Upper lobe of left lung (tissue), 6 donors: ENCODE data around the gene FTO. TPM values are rescaled to one million over a fixed set of nuclear protein-coding genes. Genes with fewer than 3 reads are reported as not detected.

Source experiments
- ATAC-seq, 2 donors: fragments of 200-7000 bp; cut with Tn5 transposase; one replicate each; pipeline ENCODE4 v1.9.1; 2022; ENCODE audit warnings: mild to moderate bottlenecking in 2 of 2, moderate library complexity in 2 of 2; ENCODE audit not compliant: low FRiP score in 2 of 2
- DNase-seq, 2 donors: peaks; one replicate each; pipeline ENCODE4 v3.0.0-alpha.2; 2019 to 2020
- H3K27ac ChIP-seq, 4 donors: fragments of 200-600 bp; sonication (generic); one replicate each; pipeline ENCODE4 v1.5.1; 2016 to 2019
- H3K27me3 ChIP-seq, 4 donors: fragments of 200-600 bp; sonication (generic); one replicate each; pipeline ENCODE4 v1.5.1; 2017 to 2019
- H3K36me3 ChIP-seq, 4 donors: fragments of 200-600 bp; sonication (generic); one replicate each; pipeline ENCODE4 v1.5.1; 2016 to 2019
- H3K4me1 ChIP-seq, 4 donors: fragments of 200-600 bp; sonication (generic); one replicate each; pipeline ENCODE4 v1.5.1; 2018 to 2019
- H3K4me3 ChIP-seq, 4 donors: fragments of 200-600 bp; sonication (generic); one replicate each; pipeline ENCODE4 v1.5.1; 2017 to 2019; ENCODE audit warnings: mild to moderate bottlenecking in 2 of 4, moderate library complexity in 1 of 4
- H3K9me3 ChIP-seq, 4 donors: fragments of 200-600 bp; sonication (generic); one replicate each; pipeline ENCODE4 v1.5.1; 2018 to 2019
- EP300 ChIP-seq, 4 donors: sonication (generic); formaldehyde crosslinking; IDR thresholded peaks; one replicate each; pipeline ENCODE4 v1.5.1; 2017; ENCODE audit warnings: antibody characterized with exemption in 4 of 4, control low read depth in 2 of 4
- POLR2A ChIP-seq, 4 donors: fragments of 450-650 bp; IDR thresholded peaks; one replicate each; pipeline ENCODE4 v1.5.1; 2016 to 2017; ENCODE audit warnings: antibody characterized with exemption in 4 of 4, mild to moderate bottlenecking in 2 of 4
- POLR2AphosphoS5 ChIP-seq, 2 donors: sonication (generic); formaldehyde crosslinking; IDR thresholded peaks; one replicate each; pipeline ENCODE4 v1.5.1; 2017; ENCODE audit warnings: antibody characterized with exemption in 2 of 2
- WGBS, 2 donors: methylation state at CpG; one replicate each; pipeline ENCODE4 v1.1.5; 2017 to 2018; 5-methylcytosine and 5-hydroxymethylcytosine counted together
- total RNA-seq, 6 donors: library from RNA; depleted of rRNA in 4 of 6; stranded (reverse); fragments of >200 nt in 4 of 6; gene quantifications; one replicate each; pipeline versions ENCODE4 v1.1.0 to v1.2.1, GENCODE V29; 2016 to 2021
- TF ChIP-seq, protein P1 (sequence below), 6 experiments: fragments of 450-650 bp in 4 of 6; fragments of 200-600 bp in 2 of 6; sonication (generic) in 2 of 6; IDR thresholded peaks; one replicate each; pipeline ENCODE4 v1.5.1; 2016 to 2019; ENCODE audit warnings: antibody characterized with exemption in 6 of 6
- donor health status: DM: no; HTN: no; CAD: no; lungs with moderate emphysema.
- donor health status: DM: no; HTN: yes; CAD: no; lungs with severe emphysema.

FTO gene
- total RNA-seq, 6 donors from 2014 or later, result 62.9 to 114 (median 75.4) TPM

DNA sequence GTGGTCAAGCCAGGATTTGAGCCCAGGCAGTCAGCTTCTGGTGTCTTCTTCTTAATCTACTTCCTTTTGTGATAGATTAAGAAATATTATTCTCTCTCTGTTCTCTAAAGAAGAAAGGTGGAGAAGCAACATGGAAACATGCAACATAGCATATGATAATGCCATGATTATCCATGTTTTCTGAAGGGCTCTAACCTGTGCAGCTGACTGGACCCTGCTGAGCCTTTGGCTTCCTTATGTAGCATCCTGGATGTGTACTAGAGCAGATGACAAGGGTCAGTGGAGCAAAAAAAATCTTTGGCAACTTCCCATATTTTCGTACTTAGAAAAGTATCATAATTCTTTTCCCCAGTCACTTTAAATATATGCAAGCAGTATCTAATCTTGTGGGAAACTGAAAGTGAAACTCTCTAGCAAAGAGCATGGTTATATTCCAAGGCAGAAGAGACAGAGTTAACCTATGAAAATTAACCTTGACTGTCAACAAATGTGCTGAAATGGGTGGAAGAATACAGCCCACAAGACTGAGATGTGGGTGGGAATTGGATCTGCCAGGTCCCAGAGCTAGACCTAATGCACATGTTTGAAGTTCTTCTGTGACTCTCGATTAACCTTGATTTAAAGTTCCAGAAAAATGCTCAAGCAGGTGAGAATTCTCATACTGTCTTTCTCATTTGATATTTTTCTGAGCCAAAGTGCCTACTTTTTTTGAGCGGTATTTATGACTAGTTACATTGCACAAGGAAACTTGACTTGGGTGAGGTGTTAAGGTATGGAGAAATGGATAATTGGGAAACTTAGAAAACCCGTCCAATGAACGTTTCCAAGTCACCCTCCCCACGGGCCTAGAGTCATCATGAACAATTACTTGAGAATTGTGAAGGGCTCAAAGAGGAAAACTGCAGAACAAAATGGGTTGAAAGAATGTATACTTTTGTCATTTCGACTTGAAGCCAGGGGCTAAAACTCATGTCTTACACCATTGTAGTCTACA lies 248.6 kb downstream of the FTO start:
- ATAC-seq, result peak in 1 of 2 donors; percentile 35
- Histone ChIP-seq H3K36me3 (peaks cover 0 to 3% (median 0%) of the 10 kb centered on the region in 4 donors), H3K27ac (peak overlapping the region in 1 of 4 donors; percentile 21), H3K27me3 (no peaks in the 10 kb centered on the region), H3K4me3 (peak overlapping the region in 1 of 4 donors; percentile 12), H3K9me3 (no peaks in the 10 kb centered on the region), H3K4me1 (peaks cover 4 to 15% (median 11%) of the 10 kb centered on the region in 4 donors)
- no peak for DNase-seq
- TF ChIP-seq EP300 (IDR thresholded peaks at IDR 0.05) (no peak), POLR2A (IDR thresholded peaks at IDR 0.05) (no peak), POLR2AphosphoS5 (IDR thresholded peaks at IDR 0.05) (no peak)
- TF ChIP-seq, protein P1, sequence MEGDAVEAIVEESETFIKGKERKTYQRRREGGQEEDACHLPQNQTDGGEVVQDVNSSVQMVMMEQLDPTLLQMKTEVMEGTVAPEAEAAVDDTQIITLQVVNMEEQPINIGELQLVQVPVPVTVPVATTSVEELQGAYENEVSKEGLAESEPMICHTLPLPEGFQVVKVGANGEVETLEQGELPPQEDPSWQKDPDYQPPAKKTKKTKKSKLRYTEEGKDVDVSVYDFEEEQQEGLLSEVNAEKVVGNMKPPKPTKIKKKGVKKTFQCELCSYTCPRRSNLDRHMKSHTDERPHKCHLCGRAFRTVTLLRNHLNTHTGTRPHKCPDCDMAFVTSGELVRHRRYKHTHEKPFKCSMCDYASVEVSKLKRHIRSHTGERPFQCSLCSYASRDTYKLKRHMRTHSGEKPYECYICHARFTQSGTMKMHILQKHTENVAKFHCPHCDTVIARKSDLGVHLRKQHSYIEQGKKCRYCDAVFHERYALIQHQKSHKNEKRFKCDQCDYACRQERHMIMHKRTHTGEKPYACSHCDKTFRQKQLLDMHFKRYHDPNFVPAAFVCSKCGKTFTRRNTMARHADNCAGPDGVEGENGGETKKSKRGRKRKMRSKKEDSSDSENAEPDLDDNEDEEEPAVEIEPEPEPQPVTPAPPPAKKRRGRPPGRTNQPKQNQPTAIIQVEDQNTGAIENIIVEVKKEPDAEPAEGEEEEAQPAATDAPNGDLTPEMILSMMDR (IDR thresholded peaks at IDR 0.05), result no peak
- WGBS, 2 donors, result 63 to 75% methylated on average over 7 of the region's 7 CpGs

DNA sequence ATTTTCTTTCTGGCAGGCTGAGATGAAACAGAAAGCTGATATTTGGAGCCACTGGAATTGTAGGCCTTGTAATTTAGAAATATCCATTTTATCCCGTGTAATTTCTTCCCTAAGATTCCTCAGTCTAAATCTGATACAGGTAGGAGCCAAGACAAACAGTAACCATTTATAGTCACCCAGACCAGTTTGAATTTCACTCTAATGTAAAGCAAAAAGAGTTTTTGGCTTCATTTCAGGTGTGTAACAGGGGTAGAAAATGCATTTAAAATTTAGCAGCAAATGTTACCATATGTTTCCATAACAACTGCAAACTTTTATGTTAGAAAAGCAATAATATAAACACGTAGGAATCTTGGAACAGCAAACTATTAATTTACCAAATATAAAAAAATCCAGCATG lies 249.4 kb downstream of the FTO start:
- ATAC-seq (no peak), DNase-seq (no peak)
- no peaks in the 10 kb centered on the region for H3K27me3 ChIP-seq
- peaks cover 0 to 3% (median 0%) of the 10 kb centered on the region in 4 donors for H3K36me3 ChIP-seq
- H3K27ac ChIP-seq, result no peak overlapping the region
- TF ChIP-seq POLR2A (IDR thresholded peaks at IDR 0.05), result no peak
- H3K4me1 ChIP-seq, result peaks cover 4 to 15% (median 11%) of the 10 kb centered on the region in 4 donors
- H3K9me3 ChIP-seq, result no peaks in the 10 kb centered on the region
- 73 to 82% methylated on average over 2 of the region's 2 CpGs for WGBS, 2 donors
- H3K4me3 ChIP-seq, result no peak overlapping the region

DNA sequence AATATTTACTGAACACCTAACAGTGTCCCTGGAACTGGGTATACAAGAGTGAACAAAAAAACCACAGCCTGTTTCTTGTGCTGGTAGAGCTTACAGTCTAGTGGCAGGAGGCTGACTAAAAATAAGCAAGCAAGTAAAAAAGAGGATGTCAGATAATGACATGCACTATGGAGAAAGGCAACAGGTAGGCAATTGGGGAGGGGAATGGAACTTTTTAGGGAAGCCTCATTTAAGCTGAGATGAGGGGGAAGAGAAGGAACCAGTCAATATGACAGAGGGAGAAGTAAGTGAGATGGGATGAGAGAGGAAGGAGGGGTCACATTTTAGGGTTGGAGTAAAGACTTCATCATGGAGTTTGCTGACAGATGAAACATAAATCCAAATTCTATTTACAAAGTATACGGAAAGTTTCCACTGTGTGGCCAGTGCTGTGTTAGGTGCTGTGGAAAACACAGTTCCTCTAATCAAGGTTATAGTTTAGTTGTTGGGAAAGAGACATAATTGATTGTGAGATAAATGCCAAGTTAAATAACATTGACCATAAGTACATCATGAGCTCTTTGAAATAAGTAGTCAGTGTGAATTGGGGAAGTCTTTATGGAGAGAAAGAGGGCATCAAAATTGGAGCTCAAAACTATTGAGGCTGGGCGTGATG lies 251.4 kb downstream of the FTO start:
- 87 to 92% methylated on average over 2 of the region's 2 CpGs for WGBS, 2 donors
- peaks cover 0 to 3% (median 0%) of the 10 kb centered on the region in 4 donors for H3K36me3 ChIP-seq
- ATAC-seq, result no peak
- no peaks in the 10 kb centered on the region for H3K9me3 ChIP-seq
- H3K27me3 ChIP-seq, result no peaks in the 10 kb centered on the region
- H3K4me1 ChIP-seq, result peaks cover 4 to 15% (median 8%) of the 10 kb centered on the region in 4 donors
- DNase-seq, result no peak
- H3K27ac ChIP-seq, result no peak overlapping the region
- no peak overlapping the region for H3K4me3 ChIP-seq
- TF ChIP-seq POLR2AphosphoS5 (IDR thresholded peaks at IDR 0.05) (no peak), EP300 (IDR thresholded peaks at IDR 0.05) (no peak), POLR2A (IDR thresholded peaks at IDR 0.05) (no peak)
- TF ChIP-seq, protein P1 (IDR thresholded peaks at IDR 0.05), result no peak

DNA sequence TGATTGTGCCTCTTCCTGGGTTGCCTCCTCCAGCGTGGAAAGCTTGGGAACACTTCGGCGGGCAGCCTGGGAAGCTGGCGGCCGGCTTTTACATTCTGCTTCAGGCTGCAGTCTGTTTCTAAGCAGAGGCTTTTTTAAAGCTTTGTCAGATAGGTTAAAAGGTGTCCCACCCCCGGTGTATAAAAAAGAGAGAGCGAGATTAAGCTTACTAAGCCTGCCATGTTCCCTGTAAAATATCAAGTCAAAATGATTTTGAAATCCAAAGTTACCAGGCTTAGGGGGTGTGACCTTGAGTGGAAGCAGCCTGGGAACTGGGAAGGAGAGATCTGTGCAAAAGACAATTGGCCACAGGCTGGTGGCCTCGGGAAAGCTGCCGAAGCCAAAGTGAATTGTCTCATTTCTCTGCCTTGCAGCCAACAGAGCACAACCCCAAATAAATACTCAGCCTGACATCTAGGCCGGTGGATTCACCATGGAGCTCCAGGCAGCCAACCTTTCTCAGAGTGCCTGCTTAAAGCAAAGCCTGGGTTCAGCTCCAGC lies 254.5 kb downstream of the FTO start:
- peak in 1 of 2 donors; percentile 24 for DNase-seq
- ATAC-seq, result no peak
- 95% methylated on average over 10 of the region's 10 CpGs for WGBS, 2 donors

More for the DNA sequence above, 254.5 kb downstream of the FTO start:
- Histone ChIP-seq H3K36me3 (peaks cover 0 to 3% (median 0%) of the 10 kb centered on the region in 4 donors), H3K27me3 (no peaks in the 10 kb centered on the region), H3K4me3 (no peak overlapping the region), H3K27ac (no peak overlapping the region), H3K9me3 (no peaks in the 10 kb centered on the region), H3K4me1 (no peaks in the 10 kb centered on the region)
- TF ChIP-seq, protein P1 (IDR thresholded peaks at IDR 0.05), result no peak
- TF ChIP-seq POLR2AphosphoS5 (IDR thresholded peaks at IDR 0.05) (no peak), EP300 (IDR thresholded peaks at IDR 0.05) (no peak), POLR2A (IDR thresholded peaks at IDR 0.05) (no peak)
